Right ventricle myocardium superior (tissue), 1 donor: ENCODE results near the gene SLIT3. TPM values are rescaled to one million over a fixed set of nuclear protein-coding genes. Genes with fewer than 3 reads are reported as not detected.
"Not testable (repeated sequence)": the region's sequence is repeated elsewhere in the genome, so short reads cannot be mapped to it uniquely, and the experiment has no call there.

Experiments used
- ATAC-seq: fragments of 200-7000 bp; cut with Tn5 transposase; one replicate; pipeline ENCODE4 v1.9.1; 2020; ENCODE audit warnings: mild to moderate bottlenecking; ENCODE audit not compliant: poor library complexity
- DNase-seq: peaks from one replicate; pipeline ENCODE4 v3.0.0-alpha.2; 2020
- intact Hi-C: fragments of 100-400 bp; cut with DNase I; formaldehyde crosslinking; loops from one replicate; pipeline ENCODE4 v1.11.2; 2022
- total RNA-seq: library from RNA; stranded (reverse); fragmentation: NEBNext Ultra II Directional; extraction: Animal tissue kit (Norgen Biotek cat#: 25700); gene quantifications from one replicate; pipeline ENCODE4 v1.2.1, GENCODE V29; 2021
- donor health status: DM: no; HTN: yes; CAD: no; lungs with severe emphysema.

The SLIT3 gene
- total RNA-seq, 1 donor from 2014 or later = 12.5 TPM

DNA sequence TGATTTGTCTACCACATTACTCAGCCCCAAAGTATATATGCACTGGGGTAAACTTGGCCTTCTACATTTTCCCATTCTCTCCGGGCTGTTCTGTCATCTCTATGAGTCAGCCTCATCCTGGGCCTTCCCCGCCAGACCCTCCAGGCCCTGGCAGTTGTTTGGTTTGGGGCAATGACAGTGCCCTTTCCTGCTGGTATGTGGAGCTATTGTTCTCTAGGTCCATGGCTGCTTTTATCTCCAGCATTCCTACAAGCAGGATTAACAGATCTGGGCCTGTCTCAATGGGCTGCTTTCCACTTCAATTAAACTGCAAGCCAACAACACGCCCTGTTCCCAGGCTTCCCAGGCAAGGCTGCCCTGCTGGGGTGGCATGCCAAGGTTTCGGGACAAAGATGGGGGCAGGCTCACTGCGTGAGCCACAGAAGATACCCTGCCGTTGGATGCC is 136.4 kb downstream of the SLIT3 start:
- intact Hi-C loops = no loop called here
- ATAC-seq (peak; percentile 74), DNase-seq (peak; percentile 55)

GRCh38 chr5:169162407-169162806 is 138.5 kb downstream of the SLIT3 start:
- no peak for ATAC-seq
- intact Hi-C loops = no loop called here
- no peak for DNase-seq

GRCh38 chr5:169161022-169161680 is 139.8 kb downstream of the SLIT3 start:
- peak; percentile 82 for ATAC-seq
- intact Hi-C loops = no loop called here
- peak; percentile 52 for DNase-seq

DNA sequence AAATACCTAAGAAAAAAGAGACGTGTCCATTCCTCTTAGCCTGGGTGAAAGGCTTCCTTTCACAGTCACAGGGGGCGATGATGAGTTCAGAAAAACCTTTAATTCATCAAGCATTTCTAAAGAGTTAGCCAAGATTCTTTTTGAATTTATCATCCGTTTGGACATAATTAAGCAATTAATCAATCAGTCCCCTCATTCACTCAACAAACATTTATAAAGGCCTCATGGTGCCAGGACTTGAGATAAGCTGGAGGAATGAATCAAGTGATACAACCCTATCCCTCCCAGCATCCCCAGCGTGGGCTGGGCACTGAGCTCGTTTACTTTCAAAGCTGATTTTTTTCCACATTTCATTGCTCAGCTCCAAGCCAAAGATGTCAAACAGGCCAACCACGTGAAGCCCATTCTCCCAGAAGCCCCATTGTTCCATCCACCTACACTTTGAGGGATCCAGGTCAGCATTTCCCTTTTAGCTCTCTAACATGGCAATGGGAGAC is 140.5 kb downstream of the SLIT3 start:
- DNase-seq = no peak
- intact Hi-C loops = no loop called here
- ATAC-seq = no peak

DNA sequence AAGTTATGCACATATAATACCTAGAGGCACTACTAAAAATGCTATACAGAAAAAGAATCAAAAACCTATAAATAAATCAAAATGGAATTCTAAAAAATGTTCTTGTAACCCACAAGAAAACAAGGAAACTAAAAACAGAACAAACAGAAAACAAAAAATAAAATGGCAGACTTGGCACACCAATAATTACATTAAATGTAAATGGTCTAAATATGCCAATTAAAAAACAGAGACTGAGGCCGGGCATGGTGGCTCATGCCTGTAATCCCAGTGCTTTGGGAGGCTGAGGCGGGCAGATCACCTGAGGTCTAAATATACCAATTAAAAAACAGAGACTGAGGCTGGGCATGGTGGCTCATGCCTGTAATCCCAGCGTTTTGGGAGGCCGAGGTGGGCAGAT is 142.2 kb downstream of the SLIT3 start:
- ATAC-seq = no peak
- no peak for DNase-seq
- intact Hi-C loops = no loop called here

GRCh38 chr5:169157064-169157463 is 143.9 kb downstream of the SLIT3 start:
- ATAC-seq (no peak), DNase-seq (no peak)
- intact Hi-C loops = no loop called here

GRCh38 chr5:169154679-169155078 is 146.3 kb downstream of the SLIT3 start:
- intact Hi-C loops = no loop called here
- ATAC-seq = no peak

GRCh38 chr5:169153405-169153804 is 147.5 kb downstream of the SLIT3 start:
- intact Hi-C loops = no loop called here
- ATAC-seq = no peak
- DNase-seq = no peak

More at GRCh38 chr5:169154679-169155078, 146.3 kb downstream of the SLIT3 start:
- no peak for DNase-seq

GRCh38 chr5:169152946-169153345 is 148.0 kb downstream of the SLIT3 start:
- intact Hi-C loops = no loop called here
- DNase-seq (no peak), ATAC-seq (no peak)

DNA sequence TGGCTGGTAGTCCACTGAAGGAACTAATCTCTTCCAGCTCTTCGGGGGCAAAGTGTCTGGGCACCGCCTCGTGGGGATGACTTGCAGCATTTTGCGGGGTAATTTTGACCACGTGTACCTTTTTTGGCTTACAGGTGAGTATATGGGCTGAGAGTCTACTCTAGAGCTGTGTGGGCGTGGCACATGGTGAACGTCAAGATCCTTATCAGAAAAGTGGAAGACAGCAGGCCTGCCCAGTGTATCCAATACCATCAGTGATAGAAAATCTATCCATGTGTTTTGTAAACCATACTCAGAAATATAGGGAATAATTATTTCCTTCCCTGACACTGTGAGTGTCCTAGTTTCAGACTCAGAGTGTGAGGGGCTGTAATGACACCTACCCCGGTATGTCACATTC is 148.5 kb downstream of the SLIT3 start:
- no peak for DNase-seq
- intact Hi-C loops = no loop called here
- no peak for ATAC-seq

DNA sequence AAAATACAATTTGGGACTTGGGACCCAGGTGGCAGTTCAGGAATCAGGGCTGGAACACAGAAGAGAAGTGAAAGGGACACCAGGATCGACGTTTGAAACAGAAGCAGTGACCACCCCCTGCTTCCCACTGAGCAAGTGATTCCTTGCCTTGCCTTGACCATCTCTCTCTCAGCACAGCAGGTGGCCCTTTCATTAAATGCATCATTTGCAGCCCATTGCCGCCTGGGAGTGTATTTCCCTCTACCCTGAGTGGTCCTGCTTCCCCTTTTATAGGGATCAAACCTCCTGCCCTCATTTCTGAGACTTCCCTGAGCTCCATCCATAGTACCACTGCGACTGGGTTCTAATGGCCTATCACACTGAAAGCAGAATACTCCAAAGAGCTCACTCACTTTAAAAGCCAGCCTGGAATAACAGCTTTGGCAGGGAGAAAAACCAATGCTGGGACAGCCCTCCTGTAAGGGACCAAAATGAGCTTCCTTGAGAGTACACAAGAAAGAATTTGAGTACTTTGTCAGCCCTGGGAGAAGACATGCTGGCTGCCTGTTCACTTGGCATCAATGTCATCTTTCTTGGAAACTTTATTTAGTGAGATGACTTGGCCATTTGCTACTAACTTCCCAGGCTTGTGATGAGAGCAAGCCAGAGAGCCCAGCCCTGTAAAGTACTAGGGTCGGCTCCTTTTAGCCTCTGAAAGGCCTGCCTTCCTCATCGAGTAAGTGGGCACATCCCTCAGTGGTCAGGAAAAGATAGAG is 149.7 kb downstream of the SLIT3 start:
- ATAC-seq = no peak
- DNase-seq = no peak
- intact Hi-C loops = no loop called here

DNA sequence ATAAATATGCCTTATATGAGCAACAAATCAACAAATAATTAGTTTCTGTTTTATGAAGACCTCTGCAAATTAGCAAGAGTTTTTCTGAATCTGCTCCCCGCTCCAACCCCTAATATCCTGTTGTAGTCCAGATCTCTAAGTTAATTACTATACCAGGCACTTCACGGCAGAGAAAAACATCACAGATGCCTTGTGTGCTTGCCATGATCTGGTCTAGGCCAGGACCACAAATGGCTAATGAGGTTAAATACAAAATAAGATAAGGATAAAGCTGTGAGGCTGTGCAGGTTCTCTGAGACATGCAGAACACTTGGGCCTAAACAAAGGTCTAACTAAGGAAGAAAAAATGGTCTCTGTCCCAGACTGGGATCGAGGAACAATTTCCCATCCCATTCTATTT is 150.8 kb downstream of the SLIT3 start:
- intact Hi-C loops = no loop called here
- ATAC-seq (no peak), DNase-seq (no peak)

GRCh38 chr5:169149317-169149716 is 151.6 kb downstream of the SLIT3 start:
- intact Hi-C loops = no loop called here
- no peak for ATAC-seq
- no peak for DNase-seq

GRCh38 chr5:169148138-169148740 is 152.7 kb downstream of the SLIT3 start:
- DNase-seq = no peak
- no peak for ATAC-seq
- intact Hi-C loops = no loop called here

DNA sequence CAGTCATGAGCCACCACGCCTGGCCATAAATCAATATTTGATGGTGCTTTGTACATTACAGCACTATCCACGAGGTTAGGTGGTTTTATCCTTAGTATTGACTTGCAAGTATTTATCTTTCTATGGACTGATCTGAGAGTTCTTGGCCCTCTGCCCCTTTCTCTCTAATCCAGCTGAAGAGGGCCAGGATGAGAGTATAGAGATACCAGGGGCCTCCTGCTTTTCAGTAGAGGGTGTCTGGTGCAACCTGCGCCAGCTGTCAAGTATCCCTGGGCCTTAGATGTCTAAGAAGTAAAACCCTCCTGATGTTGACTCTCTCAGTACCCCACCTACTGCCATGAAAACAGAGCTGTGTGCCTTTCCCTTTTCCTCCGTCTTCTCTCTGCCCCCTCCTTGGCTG is 153.4 kb downstream of the SLIT3 start:
- intact Hi-C loops = no loop called here
- no peak for ATAC-seq

GRCh38 chr5:169146158-169146557 is 154.8 kb downstream of the SLIT3 start:
- DNase-seq (peak; percentile 46), ATAC-seq (peak; percentile 34)
- intact Hi-C loops = no loop called here

More for the DNA sequence above, 153.4 kb downstream of the SLIT3 start:
- DNase-seq = no peak

DNA sequence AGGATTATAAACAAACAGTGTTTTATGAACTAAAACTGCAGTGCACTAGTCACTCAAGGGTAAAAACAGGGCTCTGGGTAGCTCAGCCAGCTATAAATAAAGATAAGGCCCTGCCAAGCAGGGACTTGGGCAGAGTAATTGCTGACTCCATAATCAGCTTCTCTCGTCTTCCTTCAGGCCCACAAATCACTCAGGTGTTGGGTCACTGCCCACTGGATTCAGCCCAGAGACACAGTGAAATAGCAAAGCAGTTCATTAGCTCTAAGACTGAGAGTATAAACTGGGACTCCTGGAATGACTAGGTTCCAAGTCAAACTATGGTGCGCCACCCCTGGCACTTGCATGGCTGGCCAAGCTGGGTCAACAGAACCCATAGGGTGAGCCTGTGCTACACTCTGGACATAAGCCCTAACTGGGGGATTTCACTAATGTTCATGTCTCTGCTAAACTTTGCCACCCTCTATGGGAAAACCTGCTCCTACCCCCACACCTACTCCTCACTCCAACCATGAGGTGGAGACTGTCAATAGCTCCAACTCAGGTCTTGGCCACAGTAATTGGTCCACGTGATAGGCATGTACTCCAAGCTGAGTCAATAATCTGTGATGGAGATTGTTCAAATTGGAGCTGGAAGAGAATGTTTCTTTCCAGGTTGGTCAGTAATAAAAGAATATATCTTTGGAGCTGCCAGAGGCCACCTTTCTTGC is 158.5 kb downstream of the SLIT3 start:
- DNase-seq = peak; percentile 70
- intact Hi-C loops = no loop called here
- peak; percentile 91 for ATAC-seq

DNA sequence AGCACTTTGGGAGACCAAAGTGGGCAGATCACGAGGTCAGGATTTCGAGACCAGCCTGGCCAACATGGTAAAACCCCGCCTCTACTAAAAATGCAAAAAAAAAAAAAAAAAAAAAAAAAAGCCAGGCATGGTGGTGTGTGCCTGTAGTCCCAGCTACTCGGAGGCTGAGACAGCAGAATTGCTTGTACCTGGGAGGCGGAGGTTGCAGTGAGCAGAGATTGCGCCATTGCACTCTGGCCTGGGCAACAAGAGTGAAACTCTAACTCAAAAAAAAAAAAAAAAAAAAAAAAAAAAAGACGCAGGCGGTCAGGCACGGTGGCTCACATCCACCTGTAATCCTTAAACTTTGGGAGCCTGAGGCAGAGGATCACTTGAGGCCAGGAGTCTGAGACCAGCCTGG is 160.7 kb downstream of the SLIT3 start:
- DNase-seq, intact Hi-C loops, ATAC-seq: not testable (repeated sequence)

DNA sequence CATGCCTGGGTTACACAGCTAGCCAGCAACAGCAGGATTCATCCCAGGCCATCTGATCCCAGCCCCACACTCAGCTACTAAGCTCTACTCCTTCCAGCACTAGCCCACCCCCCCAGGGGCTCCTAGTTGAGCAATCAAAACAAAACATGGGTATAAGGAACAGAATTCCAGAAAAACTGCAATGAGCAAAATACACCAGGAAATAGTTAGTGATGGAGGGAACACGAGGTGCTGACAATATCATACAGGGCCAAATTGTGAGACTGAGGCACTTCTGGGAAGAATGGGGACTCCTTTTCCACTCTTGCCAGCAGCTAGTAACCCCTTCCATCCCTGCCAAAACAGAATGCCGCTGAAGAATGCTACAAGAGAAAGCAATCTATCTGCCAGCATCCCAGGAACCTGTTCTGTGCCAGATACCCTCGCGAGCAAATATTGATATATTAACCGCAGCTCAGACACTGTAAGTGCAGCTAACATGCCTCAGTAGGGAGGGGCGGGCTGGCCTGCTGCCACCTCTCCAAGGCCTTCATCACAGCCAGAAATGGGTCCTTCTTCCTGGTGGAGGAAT is 161.4 kb downstream of the SLIT3 start:
- intact Hi-C loops = no loop called here
- peak; percentile 14 for ATAC-seq
- DNase-seq = peak; percentile 61
